Astrocyte of the cerebellum (primary cell): Measurements from ENCODE around the gene THAP4.
"Not testable (repeated sequence)": the region's sequence is repeated elsewhere in the genome, so short reads cannot be mapped to it uniquely, and the experiment has no call there.

Experiments used
- DNase-seq: peaks from one replicate; pipeline ENCODE4 v3.0.0-alpha.2; 2011; ENCODE audit warnings: low read depth
- H3K4me3 ChIP-seq: 2 replicates; pipeline ENCODE4 v1.5.1; 2011; ENCODE audit warnings: mild to moderate bottlenecking, low read depth, low read length, moderate library complexity
- CTCF ChIP-seq: IDR thresholded peaks from 2 replicates; pipeline ENCODE4 v1.5.1; 2012; ENCODE audit warnings: low read length, low read depth, moderate library complexity, mild to moderate bottlenecking; ENCODE audit errors: missing control alignments
- in situ Hi-C: cut with HindIII; loops from 2 replicates; pipeline ENCODE4 v1.10.0; 2017; ENCODE audit warnings: low sequenced_read_pairs

Gene THAP4

GRCh38 chr2:241666627-241667400, 29.9 kb upstream of the THAP4 start:
- no peak for TF ChIP-seq CTCF
- no peak overlapping the region for H3K4me3 ChIP-seq
- DNase-seq = peak; percentile 12
- in situ Hi-C loops = no loop called here

- DNase-seq = no peak
- no peak for TF ChIP-seq CTCF
- in situ Hi-C loops = no loop called here
- no peak overlapping the region for H3K4me3 ChIP-seq
Measured at GRCh38 chr2:241665731-241666440, 28.9 kb upstream of the THAP4 start.

GRCh38 chr2:241662731-241663130, 25.8 kb upstream of the THAP4 start:
- DNase-seq, H3K4me3 ChIP-seq, in situ Hi-C loops: not testable (repeated sequence)

- no peak overlapping the region for H3K4me3 ChIP-seq
- in situ Hi-C loops = no loop called here
- no peak for TF ChIP-seq CTCF
Measured at GRCh38 chr2:241660593-241661213, 23.7 kb upstream of the THAP4 start.

GRCh38 chr2:241659150-241659739, 22.3 kb upstream of the THAP4 start:
- peak; percentile 70 for TF ChIP-seq CTCF
- DNase-seq = peak; percentile 63
- in situ Hi-C loops = no loop called here
- H3K4me3 ChIP-seq = no peak overlapping the region

More at GRCh38 chr2:241660593-241661213, 23.7 kb upstream of the THAP4 start:
- no peak for DNase-seq

- no peak for TF ChIP-seq CTCF
- in situ Hi-C loops = no loop called here
- no peak overlapping the region for H3K4me3 ChIP-seq
- no peak for DNase-seq
Measured at GRCh38 chr2:241658296-241658695, 21.3 kb upstream of the THAP4 start.
